Measurements from ENCODE around the gene NACC2.

DNA sequence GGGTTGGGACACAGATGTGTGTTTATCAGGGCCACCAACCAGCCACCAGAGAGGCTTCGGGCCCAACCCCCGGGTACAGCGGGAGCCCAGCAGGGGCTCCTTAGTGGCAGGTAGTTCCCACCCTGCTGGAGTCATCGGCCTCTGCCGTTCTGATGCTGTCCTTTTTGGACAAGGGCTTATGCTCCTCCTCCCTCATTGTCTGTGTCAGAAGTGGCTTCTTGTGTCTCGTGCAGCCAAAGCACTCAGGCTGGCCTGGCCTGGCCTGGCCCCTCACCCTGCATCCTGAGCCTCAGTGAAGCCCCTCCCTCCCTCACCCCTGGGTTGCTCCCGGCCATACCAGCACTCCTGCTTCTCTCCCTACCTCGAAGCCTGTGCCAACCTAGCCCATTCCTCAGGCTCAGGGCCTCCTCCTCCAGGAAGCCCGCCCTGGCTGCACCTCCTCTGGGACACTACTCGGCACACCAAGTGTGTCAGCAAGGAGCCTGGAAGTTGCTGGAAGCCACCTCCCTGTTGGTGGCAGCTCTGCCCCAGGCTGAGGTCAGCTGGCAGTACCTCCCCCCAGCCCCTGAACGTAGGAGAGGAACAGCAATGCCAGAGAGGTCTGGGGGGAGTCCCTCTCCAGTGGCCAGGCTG lies 129.8 kb downstream of the NACC2 start:
- TF ChIP-seq RARB (CRISPR knock-in tag; IDR thresholded peaks at IDR 0.05) (no peak), ISL1 (CRISPR knock-in tag; IDR thresholded peaks at IDR 0.05) (no peak), PPARA (CRISPR knock-in tag; IDR thresholded peaks at IDR 0.05; ENCODE audit: borderline replicate concordance) (no peak), ESRRG (CRISPR knock-in tag; IDR thresholded peaks at IDR 0.05) (no peak), ZFP30 (CRISPR knock-in tag; IDR thresholded peaks at IDR 0.05) (no peak)
- TF ChIP-seq, protein P1, sequence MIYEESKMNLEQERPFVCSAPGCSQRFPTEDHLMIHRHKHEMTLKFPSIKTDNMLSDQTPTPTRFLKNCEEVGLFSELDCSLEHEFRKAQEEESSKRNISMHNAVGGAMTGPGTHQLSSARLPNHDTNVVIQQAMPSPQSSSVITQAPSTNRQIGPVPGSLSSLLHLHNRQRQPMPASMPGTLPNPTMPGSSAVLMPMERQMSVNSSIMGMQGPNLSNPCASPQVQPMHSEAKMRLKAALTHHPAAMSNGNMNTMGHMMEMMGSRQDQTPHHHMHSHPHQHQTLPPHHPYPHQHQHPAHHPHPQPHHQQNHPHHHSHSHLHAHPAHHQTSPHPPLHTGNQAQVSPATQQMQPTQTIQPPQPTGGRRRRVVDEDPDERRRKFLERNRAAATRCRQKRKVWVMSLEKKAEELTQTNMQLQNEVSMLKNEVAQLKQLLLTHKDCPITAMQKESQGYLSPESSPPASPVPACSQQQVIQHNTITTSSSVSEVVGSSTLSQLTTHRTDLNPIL (CRISPR knock-in tag; IDR thresholded peaks at IDR 0.05; ENCODE audit: low read depth): no peak
